SU-DHL-6 (cell line): ENCODE data around the gene LY9.

ENCODE experiments used
- CTCF ChIP-seq: fragments of 200-600 bp; sonication (generic); IDR thresholded peaks from one replicate; pipeline ENCODE4 v1.5.1; 2017; ENCODE audit warnings: antibody characterized with exemption, mild to moderate bottlenecking, low read length, moderate library complexity; ENCODE audit not compliant: insufficient read depth, poor library complexity, severe bottlenecking
- EZH2phosphoT487 ChIP-seq: fragments of 200-600 bp; sonication (generic), shearing (Covaris generic); conservative IDR thresholded peaks from 2 replicates; pipeline ENCODE4 v1.6.1; 2018; ENCODE audit warnings: mild to moderate bottlenecking, antibody characterized with exemption, low read length, moderate library complexity, mixed read lengths

GRCh38 chr1:160874935-160875334 lies 79.0 kb downstream of the LY9 start:
- TF ChIP-seq CTCF (no peak), EZH2phosphoT487 (no peak)
